Measurements from ENCODE around the gene C10orf90.

GRCh38 chr10:126638542-126638941, 32.0 kb downstream of the C10orf90 start:
- TF ChIP-seq, protein P1, sequence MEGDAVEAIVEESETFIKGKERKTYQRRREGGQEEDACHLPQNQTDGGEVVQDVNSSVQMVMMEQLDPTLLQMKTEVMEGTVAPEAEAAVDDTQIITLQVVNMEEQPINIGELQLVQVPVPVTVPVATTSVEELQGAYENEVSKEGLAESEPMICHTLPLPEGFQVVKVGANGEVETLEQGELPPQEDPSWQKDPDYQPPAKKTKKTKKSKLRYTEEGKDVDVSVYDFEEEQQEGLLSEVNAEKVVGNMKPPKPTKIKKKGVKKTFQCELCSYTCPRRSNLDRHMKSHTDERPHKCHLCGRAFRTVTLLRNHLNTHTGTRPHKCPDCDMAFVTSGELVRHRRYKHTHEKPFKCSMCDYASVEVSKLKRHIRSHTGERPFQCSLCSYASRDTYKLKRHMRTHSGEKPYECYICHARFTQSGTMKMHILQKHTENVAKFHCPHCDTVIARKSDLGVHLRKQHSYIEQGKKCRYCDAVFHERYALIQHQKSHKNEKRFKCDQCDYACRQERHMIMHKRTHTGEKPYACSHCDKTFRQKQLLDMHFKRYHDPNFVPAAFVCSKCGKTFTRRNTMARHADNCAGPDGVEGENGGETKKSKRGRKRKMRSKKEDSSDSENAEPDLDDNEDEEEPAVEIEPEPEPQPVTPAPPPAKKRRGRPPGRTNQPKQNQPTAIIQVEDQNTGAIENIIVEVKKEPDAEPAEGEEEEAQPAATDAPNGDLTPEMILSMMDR (IDR thresholded peaks at IDR 0.05; ENCODE audit: low read length): no peak
- no peak for TF ChIP-seq EZH2 (IDR thresholded peaks at IDR 0.05; ENCODE audit: borderline replicate concordance, low read length)
